SK-N-MC (cell line): Measurements from ENCODE around the gene MYO16.

Experiments
- EZH2 ChIP-seq: fragments of 200-600 bp; sonication (generic); IDR thresholded peaks from one replicate; pipeline ENCODE4 v1.6.1; 2017; ENCODE audit warnings: antibody characterized with exemption
- POLR2AphosphoS5 ChIP-seq: IDR thresholded peaks from 2 replicates; pipeline ENCODE4 v1.6.1; 2012; ENCODE audit warnings: mild to moderate bottlenecking, low read depth, low read length, borderline replicate concordance

DNA sequence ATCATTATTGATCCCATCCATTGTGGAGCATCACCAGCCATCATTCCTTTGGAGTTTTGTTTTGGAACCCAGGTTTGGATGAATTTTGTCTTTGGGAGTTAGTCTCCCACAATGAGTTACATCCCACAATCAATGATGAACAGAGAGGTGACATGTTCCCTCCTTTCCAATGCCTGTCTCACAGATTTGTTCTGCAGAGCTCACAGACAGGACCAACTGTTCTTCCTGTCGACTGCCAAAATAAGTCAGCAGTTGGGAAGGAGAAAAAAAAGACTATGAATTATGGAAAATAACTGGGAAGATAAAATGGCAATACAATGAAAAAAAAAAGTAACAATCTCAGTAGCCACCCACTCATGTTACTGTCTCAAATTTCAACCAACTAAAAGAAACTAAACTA is 489.1 kb downstream of the MYO16 start:
- TF ChIP-seq EZH2 (no peak), POLR2AphosphoS5 (no peak)
